ENCODE measurements around the gene MATCAP1.

The MATCAP1 gene

GRCh38 chr16:67173323-67173722 lies 10.4 kb downstream of the MATCAP1 start:
- DNase-seq (ENCODE audit: low spot score) = peak; percentile 25

GRCh38 chr16:67170949-67171649 lies 12.7 kb downstream of the MATCAP1 start:
- DNase-seq (ENCODE audit: low spot score) = no peak

GRCh38 chr16:67170168-67170948 lies 13.4 kb downstream of the MATCAP1 start, which contains the start of gene NOL3:
Gene NOL3 (plus strand): TSS chr16:67170538.
- peak; percentile 61 for DNase-seq (ENCODE audit: low spot score)

- no peak for DNase-seq (ENCODE audit: low spot score)
Observed at GRCh38 chr16:67169642-67170167, 14.1 kb downstream of the MATCAP1 start.

GRCh38 chr16:67169011-67169451 lies 14.7 kb downstream of the MATCAP1 start:
- no peak for DNase-seq (ENCODE audit: low spot score)

GRCh38 chr16:67167588-67167987 lies 16.2 kb downstream of the MATCAP1 start:
- no peak for DNase-seq (ENCODE audit: low spot score)

GRCh38 chr16:67166598-67167168 lies 17.1 kb downstream of the MATCAP1 start:
- no peak for DNase-seq (ENCODE audit: low spot score)

GRCh38 chr16:67166110-67166547 lies 17.6 kb downstream of the MATCAP1 start:
- no peak for DNase-seq (ENCODE audit: low spot score)

GRCh38 chr16:67165121-67166078 lies 18.4 kb downstream of the MATCAP1 start:
- no peak for DNase-seq (ENCODE audit: low spot score)

GRCh38 chr16:67164599-67165061 lies 19.1 kb downstream of the MATCAP1 start, which contains the start of gene HSF4:
Gene HSF4 (plus strand): TSS chr16:67164745. CDS start chr16:67164812, 67 bp downstream.
- no peak for DNase-seq (ENCODE audit: low spot score)

GRCh38 chr16:67163999-67164558 lies 19.7 kb downstream of the MATCAP1 start:
- DNase-seq (ENCODE audit: low spot score) = no peak

- DNase-seq (ENCODE audit: low spot score) = no peak
Observed at GRCh38 chr16:67163164-67163998, 20.4 kb downstream of the MATCAP1 start.

GRCh38 chr16:67162506-67163163 lies 21.1 kb downstream of the MATCAP1 start:
- DNase-seq (ENCODE audit: low spot score) = no peak

GRCh38 chr16:67161595-67162058 lies 22.1 kb downstream of the MATCAP1 start:
- no peak for DNase-seq (ENCODE audit: low spot score)

- peak; percentile 27 for DNase-seq (ENCODE audit: low spot score)
Observed at GRCh38 chr16:67158637-67159600, 24.8 kb downstream of the MATCAP1 start.

GRCh38 chr16:67157892-67158635 lies 25.7 kb downstream of the MATCAP1 start:
- no peak for DNase-seq (ENCODE audit: low spot score)

- DNase-seq (ENCODE audit: low spot score) = no peak
Observed at GRCh38 chr16:67157106-67157748, 26.5 kb downstream of the MATCAP1 start.

Measured in SW480 (cell line).